ENCODE data around the gene ARHGEF4.

The ARHGEF4 gene

DNA sequence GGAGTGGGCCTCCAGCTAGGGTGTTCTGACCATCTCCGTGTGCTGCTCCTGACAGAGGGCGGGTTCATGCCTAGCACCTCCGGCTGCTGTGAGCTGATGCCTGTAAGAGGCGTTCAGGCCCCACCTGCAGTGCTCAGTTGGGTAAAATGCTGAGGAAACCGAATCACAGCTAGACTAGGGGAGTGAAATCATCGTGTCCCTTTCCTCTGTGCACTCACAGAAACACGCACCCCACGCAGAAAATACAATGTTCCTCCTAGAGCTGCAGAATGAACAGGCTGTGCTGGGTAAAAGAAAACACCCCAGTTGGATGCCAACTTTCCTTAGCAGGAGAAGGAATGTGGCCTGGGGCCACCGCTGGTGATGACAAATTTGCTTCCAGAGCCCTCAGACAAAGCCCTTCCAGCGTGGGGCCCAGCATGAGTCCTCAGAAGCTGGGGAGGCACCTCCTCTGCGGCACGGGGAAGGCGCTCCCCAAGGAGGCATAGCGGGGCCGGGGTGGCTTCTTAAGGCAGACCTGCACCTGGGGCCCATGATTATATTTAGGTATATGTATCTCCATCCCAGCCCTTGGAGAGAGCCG is 16.3 kb upstream of the ARHGEF4 start:
- no peak for DNase-seq

DNA sequence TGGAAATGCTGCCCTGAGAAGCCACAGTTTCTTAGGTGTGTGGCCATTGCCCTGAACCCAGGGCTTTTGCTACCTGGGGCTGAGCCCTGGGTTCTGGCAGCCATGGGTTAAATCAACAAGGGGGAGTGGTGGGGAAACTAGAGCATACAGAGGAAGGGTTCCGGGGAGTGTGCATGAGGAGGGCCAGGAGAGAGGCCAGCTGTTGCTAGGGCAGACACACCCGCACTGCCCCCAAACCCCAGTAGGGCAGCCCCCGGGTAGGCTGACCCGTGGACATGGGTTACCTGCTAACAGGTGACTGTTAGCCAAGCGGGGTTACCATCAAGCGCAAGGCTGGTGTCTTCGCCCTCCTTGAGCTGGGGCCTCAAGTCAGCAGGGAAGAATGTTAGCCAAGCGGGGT is 14.8 kb upstream of the ARHGEF4 start:
- no peak for DNase-seq

- no peak for DNase-seq
Observed at GRCh38 chr2:130822766-130823165, 13.9 kb upstream of the ARHGEF4 start.

- no peak for DNase-seq
Observed at GRCh38 chr2:130823171-130823885, 13.4 kb upstream of the ARHGEF4 start.

DNA sequence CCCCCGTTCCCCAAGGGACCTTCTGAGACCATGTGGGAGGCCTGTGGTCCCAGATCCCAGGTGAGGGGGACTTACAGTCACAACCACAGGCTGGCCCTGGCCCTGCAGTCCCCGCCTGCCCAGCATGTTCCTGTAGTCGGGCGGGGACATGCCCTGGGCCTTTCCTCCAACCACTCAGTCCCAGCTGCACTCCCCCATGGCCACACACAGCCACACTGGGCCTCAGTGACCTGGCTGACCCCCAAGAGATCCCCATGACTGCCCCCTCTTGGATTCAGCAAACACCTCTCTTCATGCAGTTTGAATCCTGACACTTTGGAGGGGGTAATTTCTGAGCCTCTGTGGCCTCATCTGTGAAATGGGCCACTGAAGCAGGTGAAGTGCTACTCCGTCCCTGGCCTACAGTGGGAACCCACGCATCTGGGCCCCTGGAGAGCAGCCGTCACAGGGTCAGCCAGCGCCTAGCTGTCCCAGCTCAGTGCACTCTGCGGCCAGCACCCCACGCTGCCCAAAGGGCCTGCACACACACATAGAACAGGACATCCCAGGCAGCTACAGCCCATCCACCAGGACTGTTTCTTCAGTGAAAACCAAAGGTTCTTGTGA is 12.7 kb upstream of the ARHGEF4 start:
- DNase-seq = no peak

DNA sequence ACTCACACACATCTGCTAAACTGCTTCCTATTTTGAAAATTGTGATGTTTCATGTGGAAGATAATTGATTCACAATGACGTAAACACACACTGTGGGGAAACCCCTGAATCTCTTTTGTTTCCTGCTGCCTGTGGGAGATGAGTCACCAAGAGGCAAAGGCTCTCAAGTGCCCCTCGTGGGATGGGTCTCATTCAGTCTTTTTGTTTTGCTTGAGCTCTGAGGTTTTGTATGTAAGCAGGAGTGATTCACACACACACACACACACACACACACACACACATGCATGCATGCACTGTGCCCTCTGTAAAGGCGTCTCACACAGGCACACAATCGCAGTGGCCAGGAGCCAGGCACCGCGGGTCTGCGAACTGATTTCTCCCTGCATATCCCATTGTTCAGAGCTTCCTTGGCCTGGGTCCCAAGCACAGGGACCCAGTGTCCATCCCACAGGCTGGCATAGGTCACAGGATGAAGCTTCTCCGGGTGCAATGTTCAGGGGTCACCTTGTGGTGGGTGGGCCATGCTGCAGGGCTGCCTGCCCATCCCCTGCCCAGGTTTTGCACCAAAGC is 12.1 kb upstream of the ARHGEF4 start:
- DNase-seq = peak; percentile 78

- no peak for DNase-seq
Observed at GRCh38 chr2:130825231-130825965, 11.3 kb upstream of the ARHGEF4 start.

GRCh38 chr2:130825966-130826253 is 10.8 kb upstream of the ARHGEF4 start:
- DNase-seq = no peak

DNA sequence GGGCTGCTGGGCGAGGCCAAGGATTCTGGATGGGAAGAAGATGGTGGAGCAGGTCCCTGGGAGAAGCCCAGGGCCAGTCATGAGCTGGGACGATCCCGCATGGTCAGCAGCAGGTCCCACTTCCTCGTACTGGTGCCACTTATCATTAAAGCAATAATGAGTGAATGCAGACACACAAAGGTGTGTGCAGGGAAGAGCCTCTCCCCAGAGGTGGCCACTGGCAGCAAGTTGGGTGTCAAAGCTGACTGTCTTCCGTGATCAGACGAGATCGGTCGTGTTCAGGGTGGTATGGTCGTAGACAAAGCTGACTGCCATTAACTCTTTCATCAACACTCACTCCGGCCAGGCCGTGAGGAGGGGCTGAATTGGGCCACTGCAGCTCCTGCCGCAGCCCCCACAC is 10.3 kb upstream of the ARHGEF4 start:
- no peak for DNase-seq

GRCh38 chr2:130826821-130827501 is 9.8 kb upstream of the ARHGEF4 start:
- no peak for DNase-seq

DNA sequence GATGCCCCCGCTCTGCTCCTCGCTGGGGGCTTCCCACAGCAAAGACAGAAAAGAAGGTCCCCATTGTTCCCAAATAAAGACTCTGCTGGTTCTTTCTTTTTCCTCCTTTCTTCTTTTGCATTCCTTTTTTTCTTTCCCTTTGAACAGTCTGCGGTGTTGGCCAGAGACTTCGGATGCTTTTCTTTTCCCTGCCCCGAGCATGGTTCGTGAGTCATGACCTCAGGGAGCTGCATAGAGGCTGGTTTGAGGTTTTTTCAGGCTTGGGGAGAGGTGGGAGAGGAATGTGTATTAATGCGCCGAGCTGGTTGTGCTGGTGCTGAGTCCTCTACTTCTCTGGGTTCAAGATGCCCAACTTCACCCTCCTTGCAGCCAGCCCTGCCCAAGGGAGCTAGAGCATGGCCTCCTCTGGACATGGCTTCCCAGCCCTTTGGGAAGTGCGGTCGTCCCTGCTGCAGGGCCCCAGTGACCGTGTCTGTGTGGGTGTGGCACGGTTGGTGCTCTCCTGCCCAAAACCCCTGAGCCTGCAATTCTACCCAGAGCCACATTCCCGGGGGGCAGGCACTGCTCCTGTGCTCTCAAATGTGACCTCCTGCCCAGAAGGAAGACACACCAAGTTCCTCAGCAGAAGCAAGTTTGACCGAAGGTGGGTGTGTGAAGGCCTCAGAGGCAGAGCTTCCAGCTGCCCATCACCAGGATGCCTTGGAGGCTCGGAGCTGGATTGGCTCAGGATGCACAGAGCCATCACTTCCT is 9.0 kb upstream of the ARHGEF4 start:
- DNase-seq = no peak

DNA sequence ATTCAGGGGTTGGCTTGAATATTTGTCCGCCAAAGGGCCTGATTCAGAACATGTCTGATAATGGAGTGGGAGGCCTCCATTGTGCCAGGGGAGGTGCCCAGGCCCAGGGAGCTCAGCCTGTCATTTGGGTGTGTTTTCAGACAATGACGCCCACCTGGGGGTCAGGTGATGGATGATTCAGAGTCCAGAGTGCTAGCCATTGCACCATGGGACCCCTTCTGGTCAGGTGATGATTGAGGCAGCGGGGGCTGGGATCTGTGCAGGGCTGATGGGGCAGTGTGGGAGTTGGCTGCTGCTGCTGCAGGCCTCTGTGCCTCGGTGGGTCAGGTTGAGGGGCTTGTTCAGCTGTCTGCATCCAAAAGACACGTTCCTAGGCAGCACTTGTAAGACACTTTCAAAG is 8.3 kb upstream of the ARHGEF4 start:
- DNase-seq = no peak

DNA sequence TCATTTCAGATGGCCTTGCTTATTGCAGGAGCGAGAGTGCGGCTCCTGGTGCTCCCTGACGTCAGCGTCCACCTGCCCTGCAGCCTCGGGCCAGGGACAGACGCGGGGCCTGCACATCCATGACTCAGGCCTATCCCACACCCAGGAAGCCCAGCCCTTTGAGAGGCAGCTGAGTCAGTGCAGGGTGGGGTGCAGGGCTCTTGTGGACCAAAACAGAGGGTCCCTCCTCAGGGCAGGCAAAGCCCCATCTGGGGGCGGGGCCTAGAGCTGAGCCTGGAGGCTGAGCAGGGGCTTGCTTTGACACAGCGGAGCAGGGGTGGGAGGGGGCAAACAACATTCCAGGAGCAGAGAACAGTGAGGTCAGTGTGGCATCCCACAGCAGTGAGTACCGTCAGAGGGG is 7.7 kb upstream of the ARHGEF4 start:
- no peak for DNase-seq

GRCh38 chr2:130830538-130830937 is 6.2 kb upstream of the ARHGEF4 start:
- no peak for DNase-seq

GRCh38 chr2:130831356-130831755 is 5.4 kb upstream of the ARHGEF4 start:
- no peak for DNase-seq

GRCh38 chr2:130832296-130832940 is 4.3 kb upstream of the ARHGEF4 start:
- DNase-seq = no peak

DNA sequence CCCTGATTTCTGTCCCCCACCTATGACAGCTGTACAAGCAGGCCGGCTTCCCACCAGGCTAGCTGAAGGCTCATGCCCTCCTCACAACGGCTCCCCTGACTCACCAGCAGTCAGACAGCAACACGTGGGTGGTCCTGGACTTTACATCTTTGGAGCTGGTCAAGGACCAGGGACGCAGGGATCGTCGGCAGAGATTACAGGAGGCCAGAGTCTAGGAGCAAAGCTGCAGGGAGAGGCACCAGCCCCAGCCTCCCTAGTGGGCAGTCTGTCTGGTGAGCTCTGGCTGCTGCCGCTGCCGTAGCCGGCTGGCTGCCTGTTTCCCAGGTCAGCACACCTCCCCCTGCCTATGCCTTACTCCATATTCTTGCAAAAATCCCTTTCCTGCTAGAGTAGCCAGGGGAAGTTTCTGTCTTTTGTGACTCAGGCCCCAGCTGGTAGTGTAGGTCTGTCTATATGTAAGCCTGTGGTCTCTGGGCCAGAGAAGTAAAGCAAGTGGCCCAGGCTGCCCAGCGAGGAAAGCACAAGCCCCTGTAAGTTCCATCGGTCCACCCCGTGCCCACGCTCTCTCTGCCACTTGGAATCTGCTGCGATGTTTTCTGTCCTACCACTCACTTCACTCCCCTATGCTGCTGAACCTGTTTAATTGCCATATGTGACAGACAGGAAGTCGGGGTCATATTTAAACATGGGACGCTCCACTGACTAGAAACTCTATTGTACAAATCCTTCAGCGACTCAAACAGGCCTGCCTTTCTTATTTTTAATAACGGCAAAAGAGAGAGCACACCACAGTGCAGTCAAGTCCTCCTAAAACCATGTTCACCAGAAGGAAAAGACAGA is 2.4 kb upstream of the ARHGEF4 start:
- DNase-seq = no peak

GRCh38 chr2:130834931-130835765 is 1.6 kb upstream of the ARHGEF4 start:
- DNase-seq = no peak

DNA sequence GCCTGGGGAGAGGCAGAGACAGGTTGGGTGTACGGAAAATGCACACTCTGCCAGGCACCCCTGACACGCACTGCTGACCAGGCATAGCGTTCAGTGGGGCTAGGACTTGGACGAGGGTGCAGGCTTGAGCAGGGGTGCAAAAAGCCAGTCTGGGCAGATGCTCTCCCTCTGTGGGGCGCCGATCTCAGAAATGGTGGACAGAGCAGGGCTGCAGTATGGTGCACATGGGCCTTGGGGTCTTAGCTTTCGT is 1.0 kb upstream of the ARHGEF4 start:
- no peak for DNase-seq

DNA sequence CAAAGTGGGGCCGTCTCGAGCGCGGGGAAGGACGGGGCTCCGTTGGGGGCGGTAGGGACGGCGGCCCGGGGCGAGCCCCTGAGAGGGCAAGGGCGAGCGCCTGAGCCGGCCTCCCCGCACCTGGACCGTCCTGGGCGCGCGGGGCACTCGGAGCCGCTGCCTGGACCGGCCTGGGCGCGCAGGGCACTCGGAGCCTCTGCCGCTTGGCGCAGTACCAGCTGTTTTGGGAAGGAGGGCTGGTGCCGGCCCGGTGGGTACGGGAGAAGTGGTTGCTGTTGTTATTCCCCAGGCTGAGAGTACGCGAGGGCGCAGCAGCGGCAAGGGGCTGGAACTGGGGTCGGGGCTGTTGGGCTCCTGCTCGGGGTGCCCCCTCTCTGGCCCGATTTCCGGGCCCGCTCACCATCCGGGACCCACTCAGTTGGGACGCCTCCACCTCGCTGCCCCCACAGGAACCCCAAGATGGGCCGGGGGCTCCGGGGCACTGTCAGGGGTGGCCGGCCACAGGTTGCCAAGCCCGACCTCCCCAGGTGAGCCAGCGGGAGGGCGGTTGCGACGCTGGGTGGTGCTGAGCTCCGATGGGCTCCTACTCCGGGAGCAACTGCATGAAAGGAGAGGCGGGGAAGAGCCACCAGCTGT is 579 bp downstream of the ARHGEF4 start:
- DNase-seq = no peak
